SHP77 (cell line): ENCODE measurements around the gene TSPEAR.
"Not testable (repeated sequence)": the region's sequence is repeated elsewhere in the genome, so short reads cannot be mapped to it uniquely, and the experiment has no call there.

ENCODE experiments used
- DNase-seq, 2 experiments: peaks; one replicate each; lab custom pipeline; 2025; lab: John Stamatoyannopoulos, UW

Gene TSPEAR

GRCh38 chr21:44627181-44627822 is 84.1 kb downstream of the TSPEAR start:
- DNase-seq: not testable (repeated sequence)

GRCh38 chr21:44626673-44627143 is 84.7 kb downstream of the TSPEAR start, which contains the start of gene KRTAP10-9:
Gene KRTAP10-9 (plus strand): TSS chr21:44627093. CDS start chr21:44627172, 79 bp downstream.
- DNase-seq: no peak

GRCh38 chr21:44626262-44626661 is 85.1 kb downstream of the TSPEAR start:
- no peak for DNase-seq

DNA sequence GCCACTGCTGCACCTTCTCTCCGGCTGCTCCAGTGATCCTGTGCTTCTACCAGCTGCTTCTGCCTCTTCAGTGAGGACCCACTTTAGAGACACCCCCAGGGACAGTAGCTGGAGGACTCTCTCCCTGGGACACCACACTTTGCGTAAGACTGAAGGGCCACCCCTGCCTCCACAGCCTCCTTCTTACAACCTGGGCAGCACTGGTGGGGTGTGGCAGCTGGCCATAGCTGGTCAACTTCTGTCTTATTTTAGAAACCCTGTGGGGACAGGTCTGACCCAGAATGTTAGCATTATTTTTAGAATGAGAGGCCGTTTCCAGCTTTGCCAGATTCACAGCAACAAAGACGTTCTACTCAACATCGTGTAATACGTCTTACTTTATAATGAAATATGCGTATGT is 85.6 kb downstream of the TSPEAR start:
- no peak for DNase-seq

DNA sequence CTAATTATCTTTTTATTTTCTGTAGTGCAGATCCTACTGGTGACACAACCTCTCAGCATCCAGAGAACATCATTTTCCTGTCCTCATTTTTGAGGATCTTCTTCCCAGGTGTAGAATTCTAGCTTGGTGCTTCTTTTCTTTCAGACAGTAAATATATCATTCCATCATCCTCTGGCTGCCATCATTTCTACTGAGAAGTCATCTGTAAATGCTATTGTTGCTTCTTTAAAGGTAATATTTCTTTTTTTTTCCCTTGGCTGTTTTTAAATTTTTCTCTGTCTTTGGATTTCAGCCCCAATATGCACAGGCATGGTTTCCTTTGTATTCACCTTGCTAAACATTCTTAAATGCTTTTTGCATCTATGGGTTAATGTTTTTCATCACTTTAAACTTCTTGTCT is 87.8 kb downstream of the TSPEAR start:
- no peak for DNase-seq

DNA sequence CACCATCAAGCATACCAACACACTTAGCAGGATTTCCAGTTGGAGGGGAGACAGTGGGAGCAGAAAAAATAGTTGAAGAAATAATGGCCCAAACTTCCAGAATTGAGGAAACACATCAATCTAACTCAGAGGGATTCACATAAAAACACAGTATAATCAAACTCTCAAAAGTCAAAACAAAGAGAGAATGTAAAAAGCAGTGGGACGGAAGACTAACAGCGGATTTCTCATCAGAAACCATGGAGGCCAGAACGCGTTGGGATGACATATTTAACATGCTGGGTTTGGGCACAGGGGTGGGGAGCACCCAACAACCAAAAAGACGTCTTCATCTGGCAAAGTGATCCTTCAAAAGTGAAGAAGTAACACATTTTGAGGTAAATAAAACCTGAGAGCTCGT is 91.5 kb downstream of the TSPEAR start:
- no peak for DNase-seq

GRCh38 chr21:44618909-44619308 is 92.5 kb downstream of the TSPEAR start:
- DNase-seq: no peak

- no peak for DNase-seq
These were observed 92.9 kb downstream of the TSPEAR start for GRCh38 chr21:44618504-44618903.

GRCh38 chr21:44617071-44617501 is 94.3 kb downstream of the TSPEAR start:
- DNase-seq: no peak

DNA sequence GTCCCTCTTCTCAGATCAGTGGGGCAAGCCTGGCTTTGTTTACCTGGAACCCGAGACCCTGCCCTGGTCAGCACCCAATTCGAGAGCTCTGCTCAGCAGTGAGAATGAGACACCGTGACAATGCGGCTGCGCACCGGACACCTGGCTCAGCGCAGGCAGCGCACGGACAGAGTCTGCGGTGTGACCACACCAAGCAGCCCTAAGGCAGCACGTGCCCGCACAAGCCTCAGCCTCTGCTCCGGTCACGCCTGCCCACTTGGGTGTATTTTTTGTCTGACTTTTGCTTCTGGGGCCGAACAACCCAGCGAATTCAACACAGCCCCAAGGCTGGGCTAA is 94.8 kb downstream of the TSPEAR start:
- no peak for DNase-seq

- DNase-seq: no peak
These were observed 95.3 kb downstream of the TSPEAR start for GRCh38 chr21:44615911-44616590.

GRCh38 chr21:44615466-44615865 is 95.9 kb downstream of the TSPEAR start:
- DNase-seq: no peak

DNA sequence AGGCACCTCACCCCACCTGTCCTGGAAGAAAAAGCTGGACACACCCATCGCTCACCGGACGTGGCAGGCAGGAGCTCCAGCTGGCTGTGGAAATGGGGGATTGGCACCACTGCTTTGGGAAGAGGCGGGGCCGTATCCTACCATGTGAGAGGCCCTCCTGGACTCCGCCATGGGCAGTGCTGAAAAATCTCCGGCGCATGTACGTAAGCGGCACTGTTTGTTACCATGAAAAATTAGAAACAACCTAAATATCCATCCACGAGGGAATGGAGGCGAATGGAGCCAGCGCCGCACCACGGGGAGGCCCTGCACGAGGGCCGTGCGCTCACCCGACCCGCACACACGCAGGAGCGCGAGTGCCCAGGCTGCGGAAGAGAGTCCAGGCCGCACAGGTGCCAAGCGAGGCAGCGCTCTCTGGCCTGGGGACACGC is 96.4 kb downstream of the TSPEAR start:
- DNase-seq: no peak

DNA sequence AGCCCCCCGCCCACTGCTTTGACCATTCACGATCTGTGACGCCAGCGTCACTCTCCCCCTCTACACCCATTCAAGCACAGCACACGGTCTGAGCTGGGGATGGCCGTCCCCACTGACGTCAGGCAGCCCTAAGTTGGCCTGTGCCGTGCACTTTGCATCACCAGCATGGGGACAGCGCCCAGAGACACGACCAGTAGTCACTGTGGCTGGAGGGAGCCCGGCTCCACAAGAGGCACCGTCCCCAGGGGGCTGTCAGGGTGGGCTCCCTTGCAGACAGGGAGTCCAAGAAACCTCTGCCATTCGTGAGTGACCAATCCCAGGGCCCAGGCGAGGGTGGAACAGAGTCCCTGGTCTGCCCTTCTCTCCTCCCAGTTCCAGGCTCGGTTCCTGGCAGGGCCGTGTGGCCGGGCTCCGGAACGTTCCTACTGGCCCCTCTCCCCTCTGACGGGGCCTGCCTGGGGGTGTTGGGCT is 97.2 kb downstream of the TSPEAR start:
- no peak for DNase-seq

GRCh38 chr21:44613386-44614155 is 97.8 kb downstream of the TSPEAR start:
- no peak for DNase-seq

DNA sequence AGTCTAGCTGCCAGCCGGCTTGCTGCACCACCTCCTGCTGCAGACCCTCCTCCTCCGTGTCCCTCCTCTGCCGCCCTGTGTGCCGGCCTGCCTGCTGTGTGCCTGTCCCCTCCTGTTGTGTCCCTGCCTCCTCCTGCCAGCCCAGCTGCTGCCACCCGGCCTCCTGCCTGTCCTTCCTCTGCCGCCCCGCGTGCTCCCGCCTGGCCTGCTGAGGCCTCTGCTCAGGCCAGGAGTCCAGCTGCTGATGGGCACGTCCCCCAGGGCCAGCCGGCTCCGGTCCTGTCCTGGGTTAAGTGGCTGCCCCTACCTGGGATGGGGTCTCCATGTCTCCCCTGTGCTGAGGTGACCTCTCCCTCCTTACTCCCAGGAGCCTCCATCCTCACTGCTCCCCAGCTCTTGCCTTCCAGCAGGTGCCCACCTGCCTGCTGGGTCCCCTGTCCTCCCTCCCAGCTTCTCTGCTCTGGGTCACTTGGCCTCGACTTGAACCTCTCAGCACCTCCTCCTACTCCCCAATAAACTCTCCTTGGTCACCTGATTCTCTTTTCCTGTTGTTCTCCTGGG is 98.6 kb downstream of the TSPEAR start:
- no peak for DNase-seq

- peak in 1 of 2 experiments; percentile 13 for DNase-seq
These were observed 99.3 kb downstream of the TSPEAR start, which contains the start of gene KRTAP10-8 for GRCh38 chr21:44612029-44612486. Gene KRTAP10-8 (plus strand): TSS chr21:44612079. CDS start chr21:44612101, 22 bp downstream.

GRCh38 chr21:44611551-44611950 is 99.8 kb downstream of the TSPEAR start:
- no peak for DNase-seq

GRCh38 chr21:44610157-44610843 is 101.1 kb downstream of the TSPEAR start:
- DNase-seq: not testable (repeated sequence)

DNA sequence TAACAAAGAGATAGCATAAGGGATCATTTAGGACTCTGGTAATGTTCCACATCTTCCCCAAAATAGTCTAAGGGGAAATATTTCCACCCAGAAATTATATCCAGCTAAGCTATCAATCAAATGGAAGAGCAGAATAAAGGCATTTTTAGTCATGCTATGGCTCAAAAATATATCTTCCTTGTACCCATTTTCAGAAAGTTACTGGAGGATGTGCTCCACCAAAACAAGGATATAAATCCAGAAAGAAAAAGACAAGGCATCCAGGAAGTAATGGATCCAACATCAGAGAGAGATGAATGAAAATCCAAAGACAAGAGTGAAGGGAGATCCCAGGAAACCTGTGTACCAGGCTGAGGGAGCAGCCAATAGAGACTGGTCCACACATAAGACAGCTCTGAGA is 102.2 kb downstream of the TSPEAR start:
- DNase-seq: no peak

DNA sequence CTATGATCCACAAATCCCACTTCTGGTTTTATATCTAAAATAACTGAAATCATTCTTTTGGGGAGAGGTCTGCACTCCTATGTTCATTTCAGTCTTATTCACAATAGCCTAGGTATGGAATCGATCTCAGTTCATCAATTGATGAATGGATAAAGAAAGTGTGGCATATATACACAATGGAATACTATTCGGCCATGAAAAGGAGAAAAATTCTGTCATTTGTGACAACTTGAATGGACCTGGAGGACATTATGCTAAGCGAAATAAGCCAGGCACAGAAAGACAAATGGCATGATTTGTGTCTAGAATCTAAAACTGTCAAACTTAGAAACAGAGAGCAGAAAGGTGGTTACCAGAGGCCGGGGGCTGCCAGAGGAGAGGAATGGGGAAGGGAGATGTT is 104.9 kb downstream of the TSPEAR start:
- DNase-seq: no peak

DNA sequence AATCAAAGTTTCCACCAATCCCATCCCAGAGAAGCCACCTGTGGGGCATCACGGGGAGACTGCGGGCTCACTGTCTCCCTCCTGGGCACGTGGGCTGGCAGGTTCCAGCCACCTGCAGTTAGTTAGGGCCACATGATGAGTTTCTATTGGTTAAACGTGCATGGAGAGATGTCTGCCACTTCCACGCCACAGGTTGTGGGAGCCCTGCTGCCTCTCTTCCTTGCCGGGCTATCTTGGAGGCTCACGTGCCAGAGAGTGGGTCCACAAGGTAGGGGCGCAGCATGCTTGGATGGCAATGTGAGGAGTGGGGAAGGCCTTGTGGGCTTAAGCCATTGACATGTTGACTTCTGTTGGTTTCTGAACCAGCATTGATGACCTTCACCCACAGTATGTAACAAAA is 107.5 kb downstream of the TSPEAR start:
- DNase-seq: no peak
